Epithelial cell of proximal tubule (primary cell): ENCODE measurements around the gene SDCBP2. TPM values are rescaled to one million over a fixed set of nuclear protein-coding genes. Genes with fewer than 3 reads are reported as not detected.

Experiments
- DNase-seq: peaks from one replicate; pipeline ENCODE4 v3.0.0-alpha.2; 2011; ENCODE audit warnings: low read depth
- H3K4me3 ChIP-seq: 2 replicates; pipeline ENCODE4 v1.5.1; 2011; ENCODE audit warnings: low read depth, mild to moderate bottlenecking, low read length
- total RNA-seq: library from RNA; depleted of rRNA; stranded (reverse); fragments of >200 nt; gene quantifications from 2 replicates; pipeline ENCODE4 v1.2.3, GENCODE V29; 2015
- TF ChIP-seq, protein P1 (sequence below): conservative IDR thresholded peaks from 2 replicates; pipeline ENCODE4 v1.5.1; 2012; ENCODE audit warnings: low read depth, mild to moderate bottlenecking, low read length

The SDCBP2 gene
- total RNA-seq, 1 donor from 2014 or later = 5.1 TPM

DNA sequence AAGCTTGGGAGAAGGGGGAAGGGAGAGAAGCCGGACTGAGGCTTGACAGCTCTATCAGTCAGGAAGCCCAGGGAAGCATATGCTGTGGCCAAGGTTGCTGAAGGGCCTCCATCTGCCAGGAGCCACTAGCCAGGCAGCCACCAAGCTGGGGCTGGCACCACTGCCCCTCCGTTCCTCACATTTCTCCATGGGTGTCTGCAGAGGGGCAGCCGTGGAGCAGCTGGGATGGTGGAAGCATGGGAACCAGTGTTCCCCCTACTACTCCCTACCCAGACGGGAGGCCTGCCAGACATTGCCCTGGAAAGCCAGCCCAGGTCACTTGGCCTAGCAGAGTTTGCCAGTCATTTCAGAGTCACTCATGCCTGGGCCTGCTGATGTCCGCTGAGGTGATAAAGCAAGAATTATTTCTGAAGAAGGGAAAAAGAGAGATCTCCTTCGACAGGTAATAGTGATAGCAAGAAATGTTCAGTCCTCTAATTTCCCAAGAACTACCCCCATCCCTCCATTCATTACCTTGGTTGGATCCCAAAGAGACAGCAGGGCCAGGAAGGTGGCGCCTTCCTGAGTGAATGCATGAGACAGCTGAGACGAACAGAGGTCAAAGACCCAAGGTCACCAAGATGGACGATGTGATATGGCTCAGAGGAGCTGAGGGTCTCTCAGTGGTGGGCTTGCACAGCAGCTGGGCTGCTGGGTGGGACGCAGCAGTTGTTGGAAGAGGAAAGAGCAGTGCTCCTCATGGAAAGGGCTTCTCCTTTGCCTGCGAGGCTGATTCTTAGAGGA is 41.0 kb downstream of the SDCBP2 start:
- DNase-seq = no peak
- TF ChIP-seq, protein P1, sequence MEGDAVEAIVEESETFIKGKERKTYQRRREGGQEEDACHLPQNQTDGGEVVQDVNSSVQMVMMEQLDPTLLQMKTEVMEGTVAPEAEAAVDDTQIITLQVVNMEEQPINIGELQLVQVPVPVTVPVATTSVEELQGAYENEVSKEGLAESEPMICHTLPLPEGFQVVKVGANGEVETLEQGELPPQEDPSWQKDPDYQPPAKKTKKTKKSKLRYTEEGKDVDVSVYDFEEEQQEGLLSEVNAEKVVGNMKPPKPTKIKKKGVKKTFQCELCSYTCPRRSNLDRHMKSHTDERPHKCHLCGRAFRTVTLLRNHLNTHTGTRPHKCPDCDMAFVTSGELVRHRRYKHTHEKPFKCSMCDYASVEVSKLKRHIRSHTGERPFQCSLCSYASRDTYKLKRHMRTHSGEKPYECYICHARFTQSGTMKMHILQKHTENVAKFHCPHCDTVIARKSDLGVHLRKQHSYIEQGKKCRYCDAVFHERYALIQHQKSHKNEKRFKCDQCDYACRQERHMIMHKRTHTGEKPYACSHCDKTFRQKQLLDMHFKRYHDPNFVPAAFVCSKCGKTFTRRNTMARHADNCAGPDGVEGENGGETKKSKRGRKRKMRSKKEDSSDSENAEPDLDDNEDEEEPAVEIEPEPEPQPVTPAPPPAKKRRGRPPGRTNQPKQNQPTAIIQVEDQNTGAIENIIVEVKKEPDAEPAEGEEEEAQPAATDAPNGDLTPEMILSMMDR = no peak

DNA sequence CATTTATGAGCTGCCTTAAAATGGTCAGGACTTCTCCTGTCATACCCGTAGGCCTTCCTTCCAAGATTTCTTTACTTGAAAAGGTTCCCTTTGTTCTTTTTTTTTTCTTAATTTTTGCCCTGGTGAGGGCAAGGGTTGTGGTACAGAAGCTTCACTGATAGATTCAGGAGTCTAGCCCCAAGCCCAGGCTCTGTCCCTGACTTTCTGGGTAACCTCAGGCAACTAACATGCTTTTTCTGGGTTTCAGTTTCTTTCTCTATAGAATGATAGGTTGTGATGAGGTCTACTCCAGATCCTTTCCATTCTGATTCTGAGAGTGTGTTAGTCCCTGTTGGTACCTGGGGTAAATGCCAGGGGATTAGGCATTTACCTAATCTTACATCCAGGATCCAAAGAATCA is 41.6 kb downstream of the SDCBP2 start:
- TF ChIP-seq, protein P1 = no peak
- no peak for DNase-seq
- no peak overlapping the region for H3K4me3 ChIP-seq

More for the DNA sequence above, 41.0 kb downstream of the SDCBP2 start:
- no peak overlapping the region for H3K4me3 ChIP-seq

DNA sequence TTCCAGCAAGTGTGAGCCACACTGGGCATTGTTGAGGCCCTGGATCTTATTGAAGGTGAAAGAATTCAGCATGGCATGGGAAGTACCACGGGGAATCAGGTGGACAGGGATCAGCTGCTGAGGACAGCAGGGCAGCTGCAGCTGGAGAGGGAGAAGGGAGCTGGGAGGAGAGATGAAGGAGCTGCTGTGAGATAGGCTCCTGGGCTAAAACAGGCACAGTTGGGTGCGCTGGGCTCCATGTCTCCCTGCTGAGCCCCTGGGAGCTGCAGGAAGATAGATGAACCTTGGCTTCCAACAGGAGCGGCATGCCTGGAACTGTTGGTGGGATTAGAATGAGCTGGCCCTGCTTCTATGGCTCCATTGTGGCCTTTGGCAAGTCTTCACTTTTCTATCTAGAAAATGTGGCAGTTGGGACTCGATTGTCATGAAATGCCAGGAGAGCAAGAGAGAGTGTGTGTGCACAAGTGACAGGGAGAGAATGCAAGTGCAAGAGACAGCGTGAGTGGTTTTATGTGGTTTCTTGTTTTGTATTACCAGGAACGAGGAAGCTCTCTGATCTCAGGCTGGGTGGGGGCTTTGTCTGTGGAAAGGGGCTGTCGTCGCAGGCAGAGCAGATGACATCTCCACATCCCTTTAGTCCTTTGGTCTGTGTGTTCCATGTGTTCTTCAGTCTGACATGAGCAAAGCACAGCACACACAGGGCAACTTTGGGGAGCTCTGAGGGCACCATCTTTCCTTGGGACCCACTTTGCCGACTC is 42.5 kb downstream of the SDCBP2 start:
- TF ChIP-seq, protein P1 = no peak
- no peak for DNase-seq
- no peak overlapping the region for H3K4me3 ChIP-seq

DNA sequence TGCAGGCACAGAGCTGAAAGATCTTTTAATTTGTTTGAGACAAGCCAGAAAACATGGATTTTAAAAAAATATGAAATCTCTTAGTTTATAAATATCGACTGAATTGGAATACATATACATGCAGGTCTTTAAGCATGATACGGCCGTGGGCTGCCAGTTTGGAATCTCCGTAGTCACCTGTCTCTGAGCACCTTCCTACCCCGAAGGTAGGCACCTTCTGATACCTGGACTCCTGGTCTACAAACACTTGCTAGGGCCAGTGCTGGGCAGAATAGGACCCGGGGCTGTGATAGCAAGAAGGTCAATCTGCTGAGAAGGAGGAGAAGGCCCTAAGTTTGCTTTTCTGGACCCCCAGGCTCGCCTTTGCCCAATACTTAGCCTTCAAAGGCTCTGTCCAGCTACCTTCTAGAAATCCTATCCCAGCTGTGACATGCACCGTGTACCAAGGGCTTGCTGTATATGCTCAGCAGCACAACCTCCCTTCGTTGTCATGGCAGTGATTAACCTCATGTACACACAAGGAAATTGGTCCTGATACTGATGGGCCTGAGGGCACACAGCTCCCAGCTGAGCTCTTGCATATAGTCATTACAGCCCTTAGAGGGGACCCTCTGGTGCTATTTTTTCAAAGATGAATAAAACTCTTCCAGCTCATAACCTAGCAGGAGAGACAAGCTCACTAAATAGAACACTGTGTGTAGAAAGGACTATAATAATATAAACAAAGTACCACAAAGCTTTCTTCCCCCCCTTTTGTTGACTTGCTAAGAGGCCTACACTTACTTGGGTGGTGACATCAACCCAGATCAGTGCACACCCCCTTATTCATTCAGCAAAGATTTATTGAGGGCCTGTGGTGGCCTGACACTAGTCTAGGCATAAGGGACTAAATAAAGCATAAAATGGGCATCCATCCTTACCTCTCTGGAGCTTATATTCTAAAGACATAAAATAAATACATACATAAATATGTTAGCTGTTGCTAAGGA is 45.1 kb downstream of the SDCBP2 start:
- H3K4me3 ChIP-seq = no peak overlapping the region
- no peak for DNase-seq
- TF ChIP-seq, protein P1 = no peak

DNA sequence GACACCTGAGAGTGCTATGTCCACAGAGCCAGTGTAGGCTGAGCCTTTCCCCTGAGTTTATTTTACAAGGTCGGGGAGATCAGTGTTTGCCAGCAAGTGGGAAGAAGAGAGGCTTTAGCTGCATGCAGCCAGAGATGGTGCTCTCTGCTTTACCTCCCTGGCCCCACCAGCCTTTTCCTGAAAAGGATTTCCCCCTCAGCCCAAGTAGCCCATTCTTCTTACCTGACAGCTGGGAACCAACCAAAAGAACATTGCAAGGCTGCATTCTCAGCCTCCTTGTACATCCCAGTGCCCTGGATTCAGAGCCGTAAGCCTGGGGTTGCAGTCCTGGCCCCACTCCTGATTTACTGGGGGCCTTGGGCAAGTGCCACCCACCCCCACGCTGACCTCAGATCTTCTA is 46.0 kb downstream of the SDCBP2 start:
- no peak for DNase-seq
- TF ChIP-seq, protein P1 = no peak
- H3K4me3 ChIP-seq = no peak overlapping the region

DNA sequence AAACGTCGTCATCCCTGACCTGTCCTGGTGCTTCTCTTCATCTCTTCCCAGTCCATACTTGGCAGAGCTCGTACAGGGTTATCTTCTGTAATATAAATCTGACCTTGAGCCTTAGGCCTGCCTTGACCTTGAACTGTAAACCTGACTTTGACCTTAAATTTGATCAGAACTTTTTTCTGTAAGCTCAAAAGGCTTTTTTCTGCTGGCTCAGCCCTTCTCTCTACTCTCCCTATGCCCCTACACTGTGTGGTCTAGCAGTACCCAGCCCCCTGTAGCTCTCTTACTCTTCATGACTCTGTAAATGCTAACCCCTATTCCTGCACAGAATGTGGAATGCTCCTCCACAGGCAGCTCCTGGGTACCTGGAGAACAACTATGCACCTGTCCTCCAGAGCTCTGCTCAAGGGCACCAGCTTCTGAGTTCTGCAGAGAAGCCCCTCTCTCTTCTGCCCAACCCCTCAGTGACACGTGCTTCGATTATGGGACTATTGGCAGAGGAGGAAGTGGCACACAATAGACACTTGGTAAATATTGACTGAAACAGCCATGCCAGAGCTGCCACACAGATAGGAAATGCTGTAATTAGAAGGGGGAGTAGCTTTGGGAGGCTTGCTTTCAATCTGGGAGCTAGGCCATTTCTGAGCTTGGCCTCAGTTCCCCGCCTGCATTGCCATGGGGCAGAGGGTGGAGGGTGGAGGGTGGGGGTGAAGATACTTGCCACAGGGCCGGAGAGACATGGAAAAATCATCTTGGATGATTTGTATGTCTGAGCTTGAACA is 47.5 kb downstream of the SDCBP2 start:
- DNase-seq = no peak
- TF ChIP-seq, protein P1 = no peak
- H3K4me3 ChIP-seq = no peak overlapping the region
